GM23338 (cell line): ENCODE measurements around the gene THY1.

ENCODE experiments used
- CREB1 ChIP-seq: fragments of 250-450 bp; sonication (Bioruptor Pico); IDR thresholded peaks from 2 replicates; pipeline ENCODE4 v1.5.0; 2020; ENCODE audit warnings: low read depth, mild to moderate bottlenecking, moderate library complexity
- CTCF ChIP-seq, 2 experiments: fragments of 200-600 bp in 1 of 2; sonication (generic) in 1 of 2; conservative IDR thresholded peaks; 2 replicates each; pipeline versions ENCODE4 v1.5.1 to v1.6.1; 2016 to 2017; ENCODE audit warnings: antibody characterized with exemption in 2 of 2, low read depth in 2 of 2, mild to moderate bottlenecking in 2 of 2, moderate library complexity in 1 of 2
- ETS1 ChIP-seq: IDR thresholded peaks from 2 replicates; pipeline ENCODE4 v1.6.1; 2016; ENCODE audit warnings: antibody characterized with exemption
- EZH2 ChIP-seq: fragments of 200-600 bp; sonication (generic); IDR thresholded peaks from one replicate; pipeline ENCODE4 v1.8.0; 2017; ENCODE audit warnings: antibody characterized with exemption, mild to moderate bottlenecking, low read depth; ENCODE audit not compliant: unreplicated experiment
- EZH2phosphoT487 ChIP-seq: fragments of 200-600 bp; sonication (generic); IDR thresholded peaks from one replicate; pipeline ENCODE4 v1.8.1; 2018; ENCODE audit warnings: antibody characterized with exemption; ENCODE audit not compliant: unreplicated experiment
- JUNB ChIP-seq: IDR thresholded peaks from one replicate; pipeline ENCODE4 v1.6.1; 2016; ENCODE audit warnings: antibody characterized with exemption; ENCODE audit not compliant: unreplicated experiment
- NANOG ChIP-seq: IDR thresholded peaks from 2 replicates; pipeline ENCODE4 v1.6.1; 2016; ENCODE audit warnings: antibody characterized with exemption, borderline replicate concordance
- POLR2AphosphoS5 ChIP-seq: IDR thresholded peaks from 2 replicates; pipeline ENCODE4 v1.6.1; 2016; ENCODE audit warnings: antibody characterized with exemption, low read depth
- STAT1 ChIP-seq: IDR thresholded peaks from one replicate; pipeline ENCODE4 v1.6.1; 2016; ENCODE audit warnings: antibody characterized with exemption; ENCODE audit not compliant: unreplicated experiment
- ZNF114 ChIP-seq: fragments of 250-450 bp; sonication (Bioruptor Pico); IDR thresholded peaks from 2 replicates; pipeline ENCODE4 v1.5.0; 2020; ENCODE audit warnings: mild to moderate bottlenecking, moderate library complexity
- ZNF331 ChIP-seq: fragments of 250-450 bp; sonication (Bioruptor Pico); IDR thresholded peaks from 2 replicates; pipeline ENCODE4 v1.5.0; 2020; ENCODE audit warnings: low read depth, mild to moderate bottlenecking, moderate library complexity
- TF ChIP-seq, protein P1 (sequence below): IDR thresholded peaks from one replicate; pipeline ENCODE4 v1.6.1; 2018; ENCODE audit warnings: antibody characterized with exemption; ENCODE audit not compliant: unreplicated experiment

GRCh38 chr11:119423509-119424254 is 710 bp upstream of the THY1 start:
- no peak for TF ChIP-seq CTCF (conservative IDR thresholded peaks at IDR 0.05; ENCODE audit: low read depth in 2 of 2)
- no peak for TF ChIP-seq POLR2AphosphoS5
- no peak for TF ChIP-seq EZH2
- TF ChIP-seq EZH2phosphoT487: no peak
- no peak for TF ChIP-seq CREB1 (CRISPR knock-in tag)
- TF ChIP-seq, protein P1, sequence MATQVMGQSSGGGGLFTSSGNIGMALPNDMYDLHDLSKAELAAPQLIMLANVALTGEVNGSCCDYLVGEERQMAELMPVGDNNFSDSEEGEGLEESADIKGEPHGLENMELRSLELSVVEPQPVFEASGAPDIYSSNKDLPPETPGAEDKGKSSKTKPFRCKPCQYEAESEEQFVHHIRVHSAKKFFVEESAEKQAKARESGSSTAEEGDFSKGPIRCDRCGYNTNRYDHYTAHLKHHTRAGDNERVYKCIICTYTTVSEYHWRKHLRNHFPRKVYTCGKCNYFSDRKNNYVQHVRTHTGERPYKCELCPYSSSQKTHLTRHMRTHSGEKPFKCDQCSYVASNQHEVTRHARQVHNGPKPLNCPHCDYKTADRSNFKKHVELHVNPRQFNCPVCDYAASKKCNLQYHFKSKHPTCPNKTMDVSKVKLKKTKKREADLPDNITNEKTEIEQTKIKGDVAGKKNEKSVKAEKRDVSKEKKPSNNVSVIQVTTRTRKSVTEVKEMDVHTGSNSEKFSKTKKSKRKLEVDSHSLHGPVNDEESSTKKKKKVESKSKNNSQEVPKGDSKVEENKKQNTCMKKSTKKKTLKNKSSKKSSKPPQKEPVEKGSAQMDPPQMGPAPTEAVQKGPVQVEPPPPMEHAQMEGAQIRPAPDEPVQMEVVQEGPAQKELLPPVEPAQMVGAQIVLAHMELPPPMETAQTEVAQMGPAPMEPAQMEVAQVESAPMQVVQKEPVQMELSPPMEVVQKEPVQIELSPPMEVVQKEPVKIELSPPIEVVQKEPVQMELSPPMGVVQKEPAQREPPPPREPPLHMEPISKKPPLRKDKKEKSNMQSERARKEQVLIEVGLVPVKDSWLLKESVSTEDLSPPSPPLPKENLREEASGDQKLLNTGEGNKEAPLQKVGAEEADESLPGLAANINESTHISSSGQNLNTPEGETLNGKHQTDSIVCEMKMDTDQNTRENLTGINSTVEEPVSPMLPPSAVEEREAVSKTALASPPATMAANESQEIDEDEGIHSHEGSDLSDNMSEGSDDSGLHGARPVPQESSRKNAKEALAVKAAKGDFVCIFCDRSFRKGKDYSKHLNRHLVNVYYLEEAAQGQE: no peak
- TF ChIP-seq JUNB: no peak
- no peak for TF ChIP-seq STAT1
- TF ChIP-seq ETS1: no peak
- no peak for TF ChIP-seq ZNF114 (CRISPR knock-in tag)
- no peak for TF ChIP-seq NANOG
- TF ChIP-seq ZNF331: no peak
